ENCODE results near the gene LRP1B.
A peak's percentile ranks its signal among the peaks of the same experiment; 100 is the strongest.

LRP1B gene

GRCh38 chr2:141554810-141555209 lies 576.0 kb downstream of the LRP1B start:
- peak; percentile 10 for DNase-seq (ENCODE audit: low spot score)
- peak; percentile 53 for TF ChIP-seq CTCF (IDR thresholded peaks at IDR 0.05; ENCODE audit: extremely low read depth, missing control alignments)

- DNase-seq (ENCODE audit: low spot score): peak; percentile 11
- TF ChIP-seq CTCF (IDR thresholded peaks at IDR 0.05; ENCODE audit: extremely low read depth, missing control alignments): no peak
These were observed 596.0 kb downstream of the LRP1B start for GRCh38 chr2:141534666-141535362.

GRCh38 chr2:141529659-141530058 lies 601.2 kb downstream of the LRP1B start:
- no peak for TF ChIP-seq CTCF (IDR thresholded peaks at IDR 0.05; ENCODE audit: extremely low read depth, missing control alignments)
- no peak for DNase-seq (ENCODE audit: low spot score)

- DNase-seq (ENCODE audit: low spot score): peak; percentile 6
- no peak for TF ChIP-seq CTCF (IDR thresholded peaks at IDR 0.05; ENCODE audit: extremely low read depth, missing control alignments)
These were observed 601.8 kb downstream of the LRP1B start for GRCh38 chr2:141528990-141529389.

- no peak for TF ChIP-seq CTCF (IDR thresholded peaks at IDR 0.05; ENCODE audit: extremely low read depth, missing control alignments)
- DNase-seq (ENCODE audit: low spot score): no peak
These were observed 604.1 kb downstream of the LRP1B start for GRCh38 chr2:141526760-141527159.

- no peak for DNase-seq (ENCODE audit: low spot score)
- TF ChIP-seq CTCF (IDR thresholded peaks at IDR 0.05; ENCODE audit: extremely low read depth, missing control alignments): no peak
These were observed 606.0 kb downstream of the LRP1B start for GRCh38 chr2:141524777-141525176.

- no peak for DNase-seq (ENCODE audit: low spot score)
- no peak for TF ChIP-seq CTCF (IDR thresholded peaks at IDR 0.05; ENCODE audit: extremely low read depth, missing control alignments)
These were observed 607.6 kb downstream of the LRP1B start for GRCh38 chr2:141523199-141523598.

Measured in GM20000 (cell line).